PC-3 (cell line): ENCODE measurements around the gene OR2AG2. TPM values are rescaled to one million over a fixed set of nuclear protein-coding genes. Genes with fewer than 3 reads are reported as not detected.

Experiments used
- ATAC-seq: fragments of 200-7000 bp; cut with Tn5 transposase; 2 replicates; pipeline ENCODE4 v1.9.1; 2020; ENCODE audit warnings: mild to moderate bottlenecking, moderate library complexity
- BruUV-seq: library from RNA; stranded (reverse); fragments of 400-500 nt; replicated peaks from 2 replicates; lab custom pipeline; 2021; lab: Mats Ljungman, UMichigan
- CTCF ChIA-PET: fragments of 300-600 bp; sonication (Branson Sonifier 250); formaldehyde crosslinking; loops from one replicate; lab custom pipeline; 2022; ENCODE audit warnings: antibody characterized with exemption; lab: Charles Lee
- POLR2A ChIA-PET: fragments of 300-600 bp; sonication (Branson Sonifier 250); formaldehyde crosslinking; loops from one replicate; lab custom pipeline; 2022; ENCODE audit warnings: antibody characterized with exemption; ENCODE audit not compliant: unreplicated experiment; lab: Charles Lee
- DNase-seq: peaks from one replicate; pipeline ENCODE4 v3.0.0-alpha.2; 2015
- H2AFZ ChIP-seq: fragments of 300-600 bp; sonication (generic); 2 replicates; pipeline ENCODE4 v1.6.0; 2016; ENCODE audit warnings: antibody characterized with exemption, low read length
- H3F3A ChIP-seq: fragments of 300-600 bp; sonication (generic); one replicate; pipeline ENCODE4 v1.6.0; 2017; ENCODE audit warnings: antibody characterized with exemption, low read length, control low read depth, mild to moderate bottlenecking; ENCODE audit not compliant: unreplicated experiment
- H3K27ac ChIP-seq: fragments of 300-600 bp; sonication (generic); 2 replicates; pipeline ENCODE4 v1.5.1; 2016; ENCODE audit warnings: mild to moderate bottlenecking, low read length
- H3K27me3 ChIP-seq: fragments of 300-600 bp; sonication (generic); 2 replicates; pipeline ENCODE4 v1.6.1; 2016; ENCODE audit warnings: low read length, mixed read lengths
- H3K36me3 ChIP-seq: fragments of 300-600 bp; sonication (generic); 2 replicates; pipeline ENCODE4 v1.6.1; 2016; ENCODE audit warnings: low read depth, mixed run types, low read length, mixed read lengths
- H3K4me1 ChIP-seq: fragments of 300-600 bp; sonication (generic); 2 replicates; pipeline ENCODE4 v1.5.1; 2016; ENCODE audit warnings: low read length; ENCODE audit not compliant: insufficient read depth
- H3K4me2 ChIP-seq: fragments of 300-600 bp; sonication (generic); 2 replicates; pipeline ENCODE4 v1.6.0; 2016; ENCODE audit warnings: low read length
- H3K4me3 ChIP-seq: fragments of 300-600 bp; sonication (generic); 2 replicates; pipeline ENCODE4 v1.5.1; 2016; ENCODE audit warnings: mild to moderate bottlenecking, low read length, mixed read lengths
- H3K79me2 ChIP-seq: fragments of 300-600 bp; sonication (generic); 2 replicates; pipeline ENCODE4 v1.6.1; 2017; ENCODE audit warnings: low read length, mixed read lengths
- H3K9ac ChIP-seq: fragments of 300-600 bp; sonication (generic); 2 replicates; pipeline ENCODE4 v1.6.0; 2016; ENCODE audit warnings: mild to moderate bottlenecking, low read length
- H3K9me2 ChIP-seq: fragments of 300-600 bp; sonication (generic); replicated peaks from 2 replicates; pipeline ENCODE4 v1.6.1; 2016; ENCODE audit warnings: mixed run types, low read length, mixed read lengths
- H3K9me3 ChIP-seq: fragments of 300-600 bp; sonication (generic); 2 replicates; pipeline ENCODE4 v1.6.1; 2016; ENCODE audit warnings: low read length, mixed read lengths
- H4K20me1 ChIP-seq: fragments of 300-600 bp; sonication (generic); 2 replicates; pipeline ENCODE4 v1.6.1; 2016; ENCODE audit warnings: low read length, mixed read lengths
- EZH2 ChIP-seq: fragments of 300-600 bp; sonication (generic); IDR thresholded peaks from one replicate; pipeline ENCODE4 v1.6.1; 2017; ENCODE audit warnings: antibody characterized with exemption, mild to moderate bottlenecking, low read length; ENCODE audit not compliant: unreplicated experiment
- EZH2phosphoT487 ChIP-seq: fragments of 300-600 bp; sonication (generic); IDR thresholded peaks from 2 replicates; pipeline ENCODE4 v1.6.1; 2018; ENCODE audit warnings: mild to moderate bottlenecking, antibody characterized with exemption, low read length, borderline replicate concordance
- intact Hi-C: fragments of 100-400 bp; cut with micrococcal nuclease; formaldehyde crosslinking; loops from 2 replicates; pipeline ENCODE4 v1.9.0; 2023
- total RNA-seq: library from RNA; depleted of rRNA; stranded (reverse); fragments of >200 nt; gene quantifications from 2 replicates; pipeline ENCODE4 v1.2.3, GENCODE V29; 2014
- TF ChIP-seq, protein P1 (sequence below): fragments of 300-600 bp; sonication (generic); conservative IDR thresholded peaks from 2 replicates; pipeline ENCODE4 v1.5.1; 2017; ENCODE audit warnings: antibody characterized with exemption, low read depth, mild to moderate bottlenecking, low read length

The OR2AG2 gene
- total RNA-seq, 1 experiment from 2014 or later = 0.15 TPM

GRCh38 chr11:6725386-6725896 lies 46.3 kb downstream of the OR2AG2 start:
- Histone ChIP-seq H3K4me2 (no peak overlapping the region), H3K36me3 (no peaks in the 10 kb centered on the region), H3K27ac (no peak overlapping the region), H3K9me2 (no peaks in the 10 kb centered on the region), H2AFZ (no peak overlapping the region), H3K9ac (no peak overlapping the region), H3K79me2 (no peaks in the 10 kb centered on the region), H4K20me1 (no peaks in the 10 kb centered on the region), H3F3A (no peaks in the 10 kb centered on the region), H3K4me3 (no peak overlapping the region), H3K27me3 (peaks cover 32% of the 10 kb centered on the region), H3K4me1 (no peaks in the 10 kb centered on the region), H3K9me3 (no peaks in the 10 kb centered on the region)
- DNase-seq (no peak), ATAC-seq (no peak)
- TF ChIP-seq EZH2 (no peak), EZH2phosphoT487 (no peak)
- TF ChIP-seq, protein P1, sequence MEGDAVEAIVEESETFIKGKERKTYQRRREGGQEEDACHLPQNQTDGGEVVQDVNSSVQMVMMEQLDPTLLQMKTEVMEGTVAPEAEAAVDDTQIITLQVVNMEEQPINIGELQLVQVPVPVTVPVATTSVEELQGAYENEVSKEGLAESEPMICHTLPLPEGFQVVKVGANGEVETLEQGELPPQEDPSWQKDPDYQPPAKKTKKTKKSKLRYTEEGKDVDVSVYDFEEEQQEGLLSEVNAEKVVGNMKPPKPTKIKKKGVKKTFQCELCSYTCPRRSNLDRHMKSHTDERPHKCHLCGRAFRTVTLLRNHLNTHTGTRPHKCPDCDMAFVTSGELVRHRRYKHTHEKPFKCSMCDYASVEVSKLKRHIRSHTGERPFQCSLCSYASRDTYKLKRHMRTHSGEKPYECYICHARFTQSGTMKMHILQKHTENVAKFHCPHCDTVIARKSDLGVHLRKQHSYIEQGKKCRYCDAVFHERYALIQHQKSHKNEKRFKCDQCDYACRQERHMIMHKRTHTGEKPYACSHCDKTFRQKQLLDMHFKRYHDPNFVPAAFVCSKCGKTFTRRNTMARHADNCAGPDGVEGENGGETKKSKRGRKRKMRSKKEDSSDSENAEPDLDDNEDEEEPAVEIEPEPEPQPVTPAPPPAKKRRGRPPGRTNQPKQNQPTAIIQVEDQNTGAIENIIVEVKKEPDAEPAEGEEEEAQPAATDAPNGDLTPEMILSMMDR = no peak
- POLR2A ChIA-PET = no interaction called here
- intact Hi-C loops = no loop called here
- BruUV-seq = no TSS peak
- CTCF ChIA-PET = no interaction called here

DNA sequence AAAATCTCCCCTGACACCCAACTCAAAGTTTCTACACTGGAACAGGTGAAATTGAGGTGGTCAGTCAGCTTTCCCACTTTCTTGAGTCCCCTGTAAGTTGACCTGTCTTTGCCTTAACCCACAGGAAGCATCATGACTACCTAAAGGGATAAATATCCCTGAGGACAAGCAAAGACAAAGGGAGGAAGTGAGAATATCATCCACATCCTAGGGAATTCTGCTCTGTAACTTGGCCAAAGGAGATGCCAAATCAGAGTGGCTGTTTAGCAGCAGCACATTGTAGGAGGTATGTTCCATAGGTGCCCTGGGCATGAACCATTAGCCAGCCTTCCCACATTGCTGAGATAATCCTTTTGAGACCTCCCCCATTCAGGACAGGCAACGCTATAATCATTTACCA lies 47.8 kb downstream of the OR2AG2 start:
- ChIA-PET CTCF (no interaction called here), POLR2A (no interaction called here)
- H3K79me2 ChIP-seq = no peaks in the 10 kb centered on the region
- TF ChIP-seq EZH2phosphoT487 = no peak
- no peak for TF ChIP-seq EZH2
- TF ChIP-seq, protein P1 = no peak
- H3K27me3 ChIP-seq = peaks cover 35% of the 10 kb centered on the region
- H3K27ac ChIP-seq = no peak overlapping the region
- H3K36me3 ChIP-seq = no peaks in the 10 kb centered on the region
- H3K9me3 ChIP-seq = no peaks in the 10 kb centered on the region
- no peak overlapping the region for H2AFZ ChIP-seq
- no peak overlapping the region for H3K9ac ChIP-seq
- DNase-seq (no peak), ATAC-seq (no peak)
- BruUV-seq = no TSS peak
- H3K4me2 ChIP-seq = no peak overlapping the region
- H3K4me3 ChIP-seq = no peak overlapping the region
- intact Hi-C loops = no loop called here
- H4K20me1 ChIP-seq = no peaks in the 10 kb centered on the region
- no peaks in the 10 kb centered on the region for H3K9me2 ChIP-seq
- no peaks in the 10 kb centered on the region for H3F3A ChIP-seq
- no peaks in the 10 kb centered on the region for H3K4me1 ChIP-seq

DNA sequence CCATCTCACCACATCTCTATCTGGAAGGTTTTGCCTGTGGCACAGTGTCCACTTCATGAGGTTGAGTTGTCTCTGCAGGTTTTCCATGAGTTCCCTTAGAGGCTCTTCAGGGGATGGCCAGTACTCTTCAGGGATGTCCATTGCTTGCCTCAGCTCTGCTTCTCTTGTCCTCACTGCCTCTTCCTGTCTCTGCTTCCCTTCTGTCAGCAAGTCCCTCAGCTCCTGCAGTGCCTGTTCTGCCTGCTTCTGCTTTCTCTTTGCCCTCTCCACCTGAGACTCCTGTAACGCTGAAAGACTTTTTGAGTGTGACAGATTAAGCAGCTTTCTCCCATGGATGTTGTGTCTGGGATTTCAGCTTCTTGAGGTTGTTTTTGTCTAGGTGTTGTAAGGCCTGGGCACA lies 50.4 kb downstream of the OR2AG2 start:
- DNase-seq = no peak
- Histone ChIP-seq H3K79me2 (no peaks in the 10 kb centered on the region), H2AFZ (no peak overlapping the region), H4K20me1 (no peaks in the 10 kb centered on the region), H3K36me3 (no peaks in the 10 kb centered on the region), H3K4me1 (no peaks in the 10 kb centered on the region), H3K9ac (no peak overlapping the region), H3K4me3 (no peak overlapping the region), H3K27me3 (peaks cover 36% of the 10 kb centered on the region), H3K27ac (no peak overlapping the region), H3K4me2 (no peak overlapping the region), H3K9me2 (no peaks in the 10 kb centered on the region), H3F3A (no peaks in the 10 kb centered on the region), H3K9me3 (no peaks in the 10 kb centered on the region)
- ChIA-PET POLR2A (no interaction called here), CTCF (no interaction called here)
- no TSS peak for BruUV-seq
- no peak for ATAC-seq
- TF ChIP-seq EZH2 = no peak
- no peak for TF ChIP-seq EZH2phosphoT487
- TF ChIP-seq, protein P1 = no peak
- intact Hi-C loops = no loop called here
